ENCODE measurements around the gene POLR2J2.
"Not testable (repeated sequence)": the region's sequence is repeated elsewhere in the genome, so short reads cannot be mapped to it uniquely, and the experiment has no call there.

The POLR2J2 gene

DNA sequence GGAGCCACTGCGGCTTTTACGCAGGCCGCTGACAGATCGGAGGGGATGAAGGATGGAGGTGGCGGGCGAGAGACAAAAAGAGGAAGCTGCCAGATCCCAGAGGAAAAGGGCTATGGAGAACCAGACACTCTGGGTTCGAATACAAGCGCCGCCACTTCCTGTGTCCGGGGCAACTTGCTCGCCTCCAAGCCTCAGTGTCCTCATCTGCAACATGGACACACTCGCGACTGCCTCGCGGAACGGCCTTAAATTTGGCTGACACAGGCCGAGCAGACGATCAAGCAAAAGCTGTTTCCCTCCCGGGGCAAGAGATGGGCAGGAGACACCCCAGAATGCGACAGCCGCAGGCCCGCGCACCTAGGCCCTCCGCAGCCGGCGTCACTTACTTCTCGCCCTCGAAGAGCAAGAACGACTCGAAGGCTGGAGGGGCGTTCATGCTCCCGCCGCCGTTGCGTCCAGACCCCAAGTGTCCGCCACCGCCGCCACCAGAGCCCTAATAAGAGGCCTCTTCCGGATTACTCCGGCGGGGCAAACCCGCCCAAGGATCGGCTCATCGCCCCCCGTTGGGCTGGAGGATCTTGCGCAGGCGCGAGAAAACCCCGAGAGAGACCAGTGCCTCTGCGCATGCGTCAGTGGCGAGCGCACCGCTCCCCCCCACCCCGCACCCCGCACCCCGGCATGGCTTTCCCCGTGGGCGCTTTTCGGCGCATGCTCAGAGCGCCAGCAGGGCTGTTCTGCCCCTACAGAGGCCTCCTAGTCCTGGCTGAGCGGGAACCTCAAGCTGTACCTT is at the start of gene POLR2J2:
POLR2J2 (minus strand) TSS at position 498 of the 790 bp plus-strand sequence; CDS start at position 436, 62 bp downstream.
- DNase-seq: not testable (repeated sequence)

DNA sequence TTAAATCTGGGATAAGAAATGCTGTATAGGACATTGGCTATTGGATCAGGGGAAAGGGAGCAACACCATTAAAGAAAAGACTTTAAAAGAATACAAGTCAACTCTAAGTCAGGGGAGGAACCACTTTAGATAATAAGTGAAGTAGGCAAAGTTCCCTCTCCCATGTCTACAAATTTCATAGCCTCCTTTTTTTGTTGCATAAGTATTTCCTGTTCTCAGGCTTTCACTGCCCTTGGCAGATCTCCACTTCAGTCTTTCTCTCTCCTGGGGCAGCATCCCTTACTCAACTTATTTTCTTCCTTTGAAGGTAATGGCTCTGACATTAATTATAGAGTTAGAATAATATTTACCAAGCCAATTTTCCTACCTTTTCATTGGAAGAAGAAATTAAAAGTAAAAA is 47.0 kb upstream of the POLR2J2 start:
- DNase-seq: not testable (repeated sequence)

DNA sequence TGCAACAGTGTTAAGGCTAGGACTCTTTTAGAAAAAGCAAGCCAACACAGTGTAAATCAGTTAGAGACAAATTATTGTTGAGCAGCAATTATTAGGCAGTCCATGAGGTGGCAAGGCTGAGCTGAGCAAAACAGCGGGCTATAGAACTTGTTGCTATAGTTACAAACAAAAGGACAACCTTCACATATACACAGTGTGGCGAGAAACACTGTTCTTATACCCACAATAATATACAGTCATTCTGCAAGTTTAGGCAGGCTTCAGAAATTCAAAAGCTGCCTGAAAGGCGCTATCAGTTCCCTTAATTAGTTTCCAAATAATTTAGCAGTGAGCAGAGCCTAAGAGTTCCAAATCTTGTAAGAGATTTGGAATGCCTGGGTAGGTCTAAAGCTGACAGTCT is 44.3 kb upstream of the POLR2J2 start:
- not testable (repeated sequence) for DNase-seq

DNA sequence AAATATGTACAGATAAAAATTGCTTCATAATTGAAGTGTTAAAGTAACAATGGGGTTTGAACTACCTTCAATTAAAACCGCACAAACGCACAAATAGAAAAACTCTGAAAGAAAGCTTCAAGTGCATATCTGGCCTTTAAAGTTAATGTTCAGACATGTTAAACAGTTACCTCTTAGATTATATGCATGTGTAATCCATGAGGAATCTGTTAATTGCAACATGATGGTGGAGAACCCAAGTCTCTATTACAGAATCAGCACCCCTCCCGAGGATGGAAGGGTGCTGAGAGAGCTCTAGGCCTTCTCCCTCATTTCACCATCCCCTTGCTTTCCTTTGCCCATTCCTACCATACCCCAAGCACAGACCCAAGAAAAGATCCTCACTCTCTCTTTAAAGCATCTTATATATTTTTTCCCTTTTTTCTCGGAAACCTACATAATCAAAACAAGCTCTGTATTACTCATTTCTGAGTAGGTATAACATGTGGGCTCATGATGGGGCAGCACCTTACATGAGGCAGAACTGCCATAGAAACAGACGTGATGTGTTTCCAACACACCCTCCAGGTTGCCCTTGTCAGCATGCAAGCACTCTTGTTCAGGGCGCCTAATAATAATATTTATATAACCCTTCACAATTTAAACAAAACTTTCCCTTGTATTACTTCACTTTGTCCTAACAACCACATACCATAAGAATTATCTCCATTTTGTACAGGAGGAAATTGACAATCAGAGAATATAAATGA is 43.5 kb upstream of the POLR2J2 start:
- DNase-seq: not testable (repeated sequence)

DNA sequence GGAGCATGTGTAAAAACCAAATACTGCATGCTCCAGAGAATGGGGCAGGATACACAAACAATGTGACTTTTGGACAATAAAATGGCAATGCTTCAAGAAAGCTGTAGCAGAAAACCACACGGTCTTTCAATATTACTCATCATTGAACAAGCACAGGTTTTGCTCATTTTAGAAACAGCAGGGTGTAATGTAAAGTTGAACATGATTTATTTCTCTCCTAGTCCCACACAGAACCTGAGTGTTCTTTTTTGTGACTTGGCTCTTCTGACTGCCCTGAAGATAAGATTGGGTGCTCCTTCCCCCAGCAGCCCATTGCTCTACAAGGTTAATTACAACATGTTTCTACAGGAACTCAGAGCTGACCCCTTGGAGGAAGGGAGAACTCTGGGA is 42.2 kb upstream of the POLR2J2 start:
- not testable (repeated sequence) for DNase-seq

DNA sequence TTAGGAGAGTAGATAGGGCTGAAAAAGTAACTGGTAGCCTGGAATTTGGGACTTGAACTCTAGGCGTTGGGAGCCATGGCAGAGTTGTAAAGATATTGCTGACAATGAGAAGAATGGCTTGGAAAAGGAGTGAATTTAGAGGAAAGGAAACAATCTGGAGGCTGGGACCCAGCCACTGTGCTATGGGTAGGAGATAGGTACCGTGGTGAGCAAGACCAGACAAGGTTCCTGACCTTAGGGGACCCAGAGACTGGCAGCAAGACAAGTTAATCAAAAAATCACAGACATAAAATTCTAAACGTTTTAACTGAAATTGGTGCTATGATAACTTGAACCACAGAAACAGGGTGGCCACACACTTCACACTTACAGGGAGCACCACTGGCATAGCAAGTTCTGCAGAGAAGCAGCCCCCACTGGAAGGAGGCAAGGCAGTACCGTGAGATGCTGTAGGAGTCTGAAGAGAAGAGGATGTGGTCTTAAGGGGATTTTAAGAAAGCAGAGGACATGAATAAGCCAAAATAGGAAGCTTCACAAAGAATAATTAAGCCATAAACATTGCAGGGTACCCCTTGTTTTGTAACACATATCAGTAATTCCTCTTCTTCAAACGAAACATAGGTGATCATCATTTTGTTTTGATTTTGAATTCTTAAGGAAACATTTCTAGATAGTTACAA is 41.7 kb upstream of the POLR2J2 start:
- not testable (repeated sequence) for DNase-seq

DNA sequence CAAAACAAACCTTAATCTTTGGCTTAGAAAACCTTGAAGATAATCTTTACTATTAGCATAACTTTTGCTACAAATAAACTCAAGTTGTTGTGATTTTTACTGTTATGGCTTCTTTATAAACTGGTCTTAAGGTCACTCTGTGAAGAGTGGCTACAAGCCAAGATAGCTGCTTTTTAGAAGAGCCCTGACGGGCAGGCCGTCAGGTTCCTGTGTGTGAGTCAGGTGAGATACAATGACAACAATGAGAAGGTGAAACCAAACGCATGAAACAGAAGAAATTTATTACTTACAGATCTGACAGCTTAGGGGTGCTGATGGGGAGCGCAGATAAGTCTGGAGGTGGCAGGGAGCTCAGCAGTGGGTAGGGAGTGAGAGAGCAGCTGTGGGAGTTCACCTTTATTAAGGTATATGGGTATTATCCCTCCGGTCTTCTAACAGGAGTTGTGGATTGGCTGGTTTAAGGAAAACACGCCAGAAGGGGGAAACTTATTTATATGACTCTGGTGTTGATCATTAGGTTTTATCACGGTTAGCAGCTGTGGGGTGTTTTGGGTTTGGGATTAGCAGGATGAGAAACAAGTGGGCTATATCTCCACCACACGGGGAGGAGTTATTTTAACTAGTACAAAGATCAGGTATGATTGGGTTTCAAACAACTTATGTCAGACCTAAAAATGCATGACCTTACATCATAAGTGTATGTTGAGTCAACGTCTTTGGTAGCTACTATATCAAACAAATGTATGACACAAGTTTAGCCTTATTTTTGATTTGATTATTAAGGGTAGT is 27.7 kb upstream of the POLR2J2 start:
- DNase-seq: not testable (repeated sequence)

DNA sequence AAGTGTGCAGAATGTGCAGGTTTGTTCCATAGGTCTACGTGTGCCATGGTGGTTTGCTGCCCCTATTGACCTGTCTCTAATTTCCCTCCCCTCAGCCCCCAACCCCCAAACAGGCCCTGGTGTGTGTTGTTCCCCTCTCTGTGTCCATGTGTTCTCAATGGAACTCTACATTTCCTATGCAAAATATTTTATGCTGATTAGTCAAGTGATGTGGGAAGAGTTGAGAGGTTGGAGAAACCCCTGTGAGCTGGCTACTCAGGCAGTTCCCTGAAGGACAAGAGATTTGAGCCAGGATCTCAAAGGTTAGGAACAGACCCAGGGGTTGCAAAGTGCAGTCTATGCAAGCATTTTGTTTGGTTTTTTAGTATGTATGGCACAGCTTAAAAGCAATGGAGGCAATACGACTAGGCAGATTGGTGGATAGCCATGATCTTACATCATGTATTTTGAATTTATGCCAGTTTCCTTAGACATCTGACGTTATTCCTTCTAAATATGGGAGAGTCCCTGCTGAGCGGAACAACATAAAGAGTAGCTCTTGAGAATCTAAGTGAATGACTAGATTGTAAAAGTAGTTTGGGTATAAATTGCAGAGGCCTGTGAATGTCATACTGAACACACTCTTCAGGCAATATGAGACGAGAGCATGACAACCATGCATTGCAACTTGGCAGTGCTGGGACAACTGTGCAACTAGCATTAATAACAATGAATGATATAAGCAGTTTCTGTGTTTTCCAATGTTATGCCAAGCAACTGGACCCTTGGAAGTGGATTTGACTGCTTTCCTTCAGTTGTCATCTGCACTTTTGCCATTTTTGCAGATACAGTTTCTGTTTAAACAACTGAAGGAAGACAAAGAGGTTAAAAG is 26.4 kb upstream of the POLR2J2 start:
- not testable (repeated sequence) for DNase-seq

DNA sequence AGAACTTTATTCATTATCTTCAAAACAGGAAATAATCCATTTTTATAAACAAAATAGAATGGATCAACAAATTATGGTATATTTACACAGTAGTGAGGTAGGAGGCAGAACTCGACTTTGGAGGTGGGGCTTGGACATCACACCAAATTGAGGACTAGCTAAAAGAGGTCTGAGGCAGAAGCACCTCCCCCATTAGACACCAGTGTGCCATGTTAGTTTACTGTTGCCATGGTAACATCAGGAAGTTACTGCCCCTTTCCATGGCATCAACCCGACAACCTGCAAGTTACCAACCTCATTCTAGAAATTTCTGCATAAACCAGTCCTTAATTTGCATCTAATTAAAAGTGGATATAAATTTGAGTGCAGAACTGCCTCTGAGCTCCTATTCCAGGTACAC is 24.5 kb upstream of the POLR2J2 start:
- DNase-seq: not testable (repeated sequence)

DNA sequence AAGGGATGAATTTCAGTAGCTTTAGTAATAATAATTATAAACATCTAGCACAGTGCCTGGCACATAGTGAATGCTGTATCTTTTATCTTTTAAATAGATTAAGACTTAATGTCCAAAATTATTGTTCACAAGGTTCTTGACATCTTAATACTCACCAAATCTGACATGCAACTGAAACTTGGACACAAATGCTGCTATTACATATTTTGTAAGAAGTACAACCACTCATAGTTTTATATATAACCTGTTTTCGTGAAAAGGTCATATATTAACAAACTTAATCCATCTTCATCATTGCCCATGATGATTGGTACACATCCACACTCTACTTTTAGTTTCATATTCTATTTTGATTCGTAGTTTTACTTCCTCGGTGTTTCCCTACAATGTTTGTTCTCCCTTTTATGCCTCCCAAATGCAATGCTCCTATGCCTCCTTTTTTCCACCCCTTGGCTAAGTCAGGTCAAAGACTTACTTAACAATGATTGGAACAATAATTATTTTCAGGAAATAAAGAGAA is 23.6 kb upstream of the POLR2J2 start:
- not testable (repeated sequence) for DNase-seq

DNA sequence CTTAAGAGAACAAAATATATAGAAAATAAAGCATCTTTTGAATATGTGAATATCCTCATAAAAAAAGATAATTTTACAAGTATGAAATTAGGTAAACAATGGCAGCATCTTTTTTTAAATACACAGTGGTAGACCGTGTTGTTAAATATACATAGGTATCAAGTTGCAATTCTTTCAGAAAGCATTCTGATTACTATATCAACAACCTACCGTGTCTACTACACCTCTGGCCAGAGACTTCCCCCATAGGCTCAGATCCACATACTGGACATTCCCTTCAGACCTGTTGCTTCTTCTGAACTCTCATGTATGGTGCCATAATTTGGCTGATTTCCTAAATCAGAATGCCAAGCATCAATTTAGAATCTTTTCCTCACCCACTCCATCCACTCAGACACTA is 22.5 kb upstream of the POLR2J2 start:
- not testable (repeated sequence) for DNase-seq

DNA sequence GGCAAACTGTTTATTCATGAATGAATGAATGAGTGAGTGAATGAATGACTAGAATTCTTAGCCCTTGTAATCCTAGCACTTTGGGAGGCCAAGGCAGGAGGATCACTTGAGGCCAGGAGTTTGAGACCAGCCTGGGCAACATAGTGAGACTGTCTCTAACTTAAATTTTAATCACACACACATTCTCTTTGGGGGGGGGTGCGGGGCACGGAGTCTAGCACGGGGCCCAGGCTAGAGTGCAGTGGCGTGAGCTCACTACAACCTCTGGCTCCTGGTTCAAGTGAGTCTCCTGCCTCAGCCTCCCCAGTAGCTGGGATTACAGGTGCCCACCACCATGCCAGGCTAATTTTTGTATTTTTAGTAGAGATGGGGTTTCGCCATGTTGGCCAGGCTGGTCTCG is 19.1 kb upstream of the POLR2J2 start:
- not testable (repeated sequence) for DNase-seq

DNA sequence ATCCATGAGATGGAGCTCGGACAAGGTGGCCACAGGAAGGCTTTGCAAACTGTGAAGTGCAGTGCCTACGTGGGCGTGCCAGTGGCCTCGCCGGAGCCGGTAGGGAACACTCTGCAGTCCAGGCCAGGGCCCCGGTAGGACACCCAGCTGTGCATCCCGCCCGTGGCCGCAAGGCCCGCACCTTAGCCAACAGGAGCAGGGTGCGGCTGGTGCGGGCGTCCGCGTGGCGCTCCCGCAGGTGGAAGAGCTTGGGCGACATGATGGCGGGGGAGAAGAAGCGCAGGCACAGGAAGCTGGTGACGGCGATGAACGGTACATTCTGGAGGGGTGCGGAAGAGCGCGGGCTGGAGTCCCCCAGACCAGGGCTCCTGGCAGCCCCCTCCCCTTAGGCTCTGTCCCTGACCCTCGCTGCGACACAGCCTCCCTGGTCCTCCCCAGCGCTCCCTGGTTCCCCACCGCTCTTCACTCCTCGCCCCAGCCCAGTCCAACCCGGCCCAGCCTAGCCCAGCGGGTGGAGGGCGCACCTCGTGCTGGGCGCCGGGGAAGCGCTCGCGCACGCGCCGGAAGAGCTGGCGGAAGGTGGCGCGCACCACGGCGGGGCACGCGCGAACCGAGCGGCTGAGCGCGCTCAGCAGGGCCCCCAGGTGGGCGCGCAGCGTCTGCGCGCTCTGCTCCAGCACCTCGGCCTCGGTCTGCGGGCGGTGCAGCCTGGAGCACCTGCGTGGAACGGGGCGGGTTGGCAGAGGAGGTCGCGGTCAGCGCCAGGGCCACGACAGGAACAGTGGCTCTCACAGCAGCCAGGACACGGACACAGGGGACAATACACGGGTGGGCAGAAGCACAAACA is 18.2 kb upstream of the POLR2J2 start:
- DNase-seq: not testable (repeated sequence)

DNA sequence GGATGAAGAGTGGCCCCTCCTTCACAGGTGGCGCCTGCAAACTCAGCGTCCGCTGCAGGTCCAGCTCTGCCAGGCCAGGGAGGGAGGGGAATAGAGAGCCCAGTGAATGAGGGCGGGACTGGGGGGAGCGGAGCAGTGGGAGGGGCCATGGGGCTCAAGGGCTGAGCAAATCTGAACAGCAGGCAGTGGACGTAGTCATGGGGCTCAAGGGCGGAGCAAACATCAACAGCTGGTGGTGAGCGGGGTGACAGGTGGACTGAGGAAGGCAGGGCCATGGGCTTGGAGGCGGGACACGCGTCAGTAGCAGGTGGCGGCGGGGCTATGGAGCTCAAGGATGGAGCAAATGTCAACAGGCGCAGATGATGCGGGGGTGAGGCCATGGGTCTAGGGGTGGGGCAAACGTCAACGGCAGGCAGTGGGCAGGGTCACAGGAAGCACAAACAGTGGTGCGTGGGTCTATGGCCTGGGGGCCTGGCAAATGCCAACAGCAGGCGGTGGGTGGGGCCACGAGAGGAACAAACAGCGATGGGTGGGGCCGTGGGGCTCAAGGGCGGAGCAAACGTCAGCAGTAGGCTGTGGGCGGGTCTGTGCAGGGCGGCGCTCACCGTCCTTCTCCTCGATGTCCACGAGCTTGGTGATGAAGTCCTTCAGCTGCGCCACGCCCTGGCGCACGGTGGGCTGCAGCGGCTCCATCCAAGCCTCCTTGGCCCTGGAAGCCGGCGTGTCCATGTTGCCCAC is 17.0 kb upstream of the POLR2J2 start:
- not testable (repeated sequence) for DNase-seq

DNA sequence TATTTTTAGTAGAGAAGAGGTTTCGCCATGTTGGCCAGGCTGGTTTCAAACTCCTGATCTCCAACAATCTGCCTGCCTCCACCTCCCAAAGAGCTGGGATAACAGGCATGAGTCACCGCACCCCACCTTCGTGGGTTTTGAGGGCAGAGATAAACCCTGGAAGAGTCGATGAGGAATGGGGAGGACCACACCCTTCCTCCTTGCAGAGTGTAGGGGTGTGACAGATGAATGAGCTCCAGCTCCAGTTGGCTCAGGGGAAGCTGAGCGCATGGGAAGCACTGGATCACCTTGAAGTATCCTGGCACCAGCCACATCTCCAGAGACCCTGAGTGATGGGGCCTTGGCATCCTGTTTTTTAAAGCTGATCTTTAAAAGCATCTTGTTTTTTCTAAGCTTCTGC is 11.1 kb upstream of the POLR2J2 start:
- DNase-seq: not testable (repeated sequence)

DNA sequence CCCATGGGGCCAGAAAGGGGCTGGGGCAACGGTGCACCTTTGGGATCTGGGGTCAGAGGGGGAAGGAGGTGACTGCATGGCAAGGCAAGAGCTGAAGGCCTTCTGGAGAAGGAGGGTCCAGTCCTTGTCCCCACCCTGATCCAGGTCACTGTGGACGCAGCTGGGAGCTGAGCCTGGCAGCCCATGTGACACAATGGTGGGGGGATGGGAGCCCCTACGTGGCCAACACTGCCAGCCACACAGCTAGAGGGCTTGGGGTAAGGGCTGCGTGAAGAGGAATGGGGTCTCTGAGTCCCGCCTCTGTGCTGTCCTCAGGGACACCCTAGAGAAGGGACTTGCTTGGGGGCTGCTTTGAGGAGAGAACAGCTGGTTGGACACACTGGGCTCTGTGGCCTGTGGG is 9.3 kb upstream of the POLR2J2 start:
- not testable (repeated sequence) for DNase-seq

DNA sequence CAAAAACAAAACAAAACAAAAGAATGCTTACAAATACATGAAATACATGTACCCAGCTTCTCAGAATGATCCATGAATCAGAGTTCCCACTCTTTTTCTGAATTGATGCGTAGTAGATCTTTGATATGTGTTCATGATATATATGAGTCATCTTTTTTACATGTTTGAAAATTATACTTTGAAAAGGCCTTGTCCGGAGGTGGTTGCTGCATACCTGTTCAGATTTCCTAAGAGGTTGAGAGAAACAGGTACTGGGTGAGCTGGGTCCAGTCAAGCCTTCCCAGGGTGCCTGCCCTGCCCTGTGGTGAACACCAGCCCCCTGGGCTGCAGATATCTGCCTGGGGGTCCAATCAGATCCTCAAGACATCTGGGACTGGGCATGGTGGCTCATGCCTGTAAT is 4.1 kb upstream of the POLR2J2 start:
- DNase-seq: not testable (repeated sequence)

DNA sequence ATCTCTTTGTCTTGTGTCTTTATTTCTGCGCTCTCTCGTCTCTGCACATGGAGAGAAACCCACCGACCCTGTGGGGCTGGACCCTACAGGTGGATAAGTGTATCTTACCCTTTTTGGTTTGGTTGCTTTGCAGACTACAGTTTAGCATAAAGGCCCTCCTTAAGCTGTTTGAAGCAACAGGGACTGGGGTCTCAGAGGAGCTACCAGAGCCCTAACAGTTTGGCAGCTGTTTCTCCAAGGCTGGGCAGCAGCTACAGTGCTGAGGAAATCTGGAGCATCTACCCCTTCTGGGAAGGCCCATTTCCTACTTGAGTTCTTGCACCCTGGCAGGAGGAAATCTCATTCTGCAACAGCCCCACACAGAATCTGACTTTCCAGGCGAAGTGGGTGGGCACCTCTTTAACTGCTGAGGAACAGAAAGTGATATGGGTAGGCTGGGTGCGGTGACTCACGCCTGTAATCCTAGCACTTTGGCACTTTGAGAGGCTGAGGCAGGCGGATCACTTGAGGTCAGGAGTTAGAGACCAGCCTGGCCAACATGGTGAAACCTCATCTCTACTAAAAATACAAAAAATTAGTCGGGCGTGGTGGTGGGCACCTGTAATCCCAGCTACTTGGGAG is 2.1 kb upstream of the POLR2J2 start:
- not testable (repeated sequence) for DNase-seq

DNA sequence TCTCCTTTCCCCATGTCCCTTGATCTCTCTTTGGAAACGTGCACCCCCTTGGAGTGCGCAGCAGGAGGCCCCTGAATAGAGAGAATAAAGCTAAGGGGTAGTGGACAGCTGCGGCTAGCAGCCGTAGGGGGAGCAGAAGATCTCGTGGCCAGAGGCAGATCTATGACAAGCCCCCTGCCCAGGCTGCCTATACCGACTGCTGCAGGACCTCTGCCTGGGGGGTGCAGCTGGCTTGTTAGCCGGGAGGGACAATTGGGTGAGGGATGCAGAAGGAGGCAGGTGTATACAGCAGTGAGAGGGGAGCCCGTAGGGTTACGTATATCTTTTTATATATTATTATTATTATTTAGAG is 469 bp upstream of the POLR2J2 start:
- not testable (repeated sequence) for DNase-seq
